Measurements from ENCODE around the gene SEC14L3.

- TF ChIP-seq, protein P1, sequence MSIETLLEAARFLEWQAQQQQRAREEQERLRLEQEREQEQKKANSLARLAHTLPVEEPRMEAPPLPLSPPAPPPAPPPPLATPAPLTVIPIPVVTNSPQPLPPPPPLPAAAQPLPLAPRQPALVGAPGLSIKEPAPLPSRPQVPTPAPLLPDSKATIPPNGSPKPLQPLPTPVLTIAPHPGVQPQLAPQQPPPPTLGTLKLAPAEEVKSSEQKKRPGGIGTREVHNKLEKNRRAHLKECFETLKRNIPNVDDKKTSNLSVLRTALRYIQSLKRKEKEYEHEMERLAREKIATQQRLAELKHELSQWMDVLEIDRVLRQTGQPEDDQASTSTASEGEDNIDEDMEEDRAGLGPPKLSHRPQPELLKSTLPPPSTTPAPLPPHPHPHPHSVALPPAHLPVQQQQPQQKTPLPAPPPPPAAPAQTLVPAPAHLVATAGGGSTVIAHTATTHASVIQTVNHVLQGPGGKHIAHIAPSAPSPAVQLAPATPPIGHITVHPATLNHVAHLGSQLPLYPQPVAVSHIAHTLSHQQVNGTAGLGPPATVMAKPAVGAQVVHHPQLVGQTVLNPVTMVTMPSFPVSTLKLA (IDR thresholded peaks at IDR 0.05) = no peak
- TF ChIP-seq CTCF (CRISPR knock-in tag; IDR thresholded peaks at IDR 0.05) = no peak
- no peak for TF ChIP-seq SPEN (CRISPR knock-in tag; IDR thresholded peaks at IDR 0.05; ENCODE audit: low read depth)
- no peak for TF ChIP-seq MED1 (CRISPR knock-in tag; IDR thresholded peaks at IDR 0.05)
- TF ChIP-seq IRF9 (CRISPR knock-in tag; IDR thresholded peaks at IDR 0.05; ENCODE audit: borderline replicate concordance) = no peak
Observed at GRCh38 chr22:30411780-30412179, 60.0 kb downstream of the SEC14L3 start.

All from HepG2 (cell line).